ENCODE data around the gene NHSL2.

DNA sequence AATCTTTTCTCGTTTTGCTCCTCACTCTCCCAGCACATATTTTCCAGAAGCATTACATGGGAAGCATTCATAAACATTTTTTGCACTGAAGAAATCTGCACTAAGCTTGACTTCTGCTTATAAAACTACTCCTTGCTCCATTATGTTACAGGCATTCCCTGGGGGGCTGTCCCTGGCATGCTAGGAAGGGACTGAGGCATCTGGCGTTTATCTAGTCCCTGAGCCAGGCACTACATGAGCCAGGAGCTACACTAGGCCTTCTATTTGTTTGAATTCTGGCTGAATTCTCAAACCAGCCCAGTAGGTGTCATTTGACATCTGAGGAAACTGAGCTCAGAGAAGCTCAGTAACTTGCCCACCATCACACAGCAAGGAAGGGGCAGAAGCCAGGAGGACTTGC is 43.3 kb downstream of the NHSL2 start:
- TF ChIP-seq POLR2AphosphoS5 (IDR thresholded peaks at IDR 0.05; ENCODE audit: low read depth, low read length) (no peak), POLR2A (IDR thresholded peaks at IDR 0.05; ENCODE audit: low read depth, low read length) (no peak), TAF1 (IDR thresholded peaks at IDR 0.05; ENCODE audit: borderline replicate concordance, low read depth, low read length) (no peak)
